ENCODE measurements around the gene IPO13.

IPO13 gene

DNA sequence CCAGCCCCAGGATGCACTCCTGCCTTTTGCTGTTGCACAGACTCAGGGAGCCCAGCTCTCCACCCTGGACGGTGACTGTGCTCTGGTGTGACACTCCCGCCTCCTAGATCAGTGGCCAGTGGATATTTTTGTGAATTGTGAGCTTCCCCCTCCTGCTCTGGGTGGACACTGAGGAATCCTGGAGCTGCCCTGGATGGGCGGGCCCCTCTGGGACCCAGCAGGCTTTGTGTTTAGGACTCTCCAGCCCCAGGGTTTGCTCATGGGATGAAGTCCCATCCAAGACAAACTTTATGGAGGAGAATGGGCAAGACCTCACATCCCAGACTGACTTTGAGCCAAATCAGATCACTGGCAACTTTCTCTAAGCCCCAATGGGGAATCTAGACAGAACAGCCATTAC, 68.5 kb downstream of the IPO13 start:
- no peak for DNase-seq

DNA sequence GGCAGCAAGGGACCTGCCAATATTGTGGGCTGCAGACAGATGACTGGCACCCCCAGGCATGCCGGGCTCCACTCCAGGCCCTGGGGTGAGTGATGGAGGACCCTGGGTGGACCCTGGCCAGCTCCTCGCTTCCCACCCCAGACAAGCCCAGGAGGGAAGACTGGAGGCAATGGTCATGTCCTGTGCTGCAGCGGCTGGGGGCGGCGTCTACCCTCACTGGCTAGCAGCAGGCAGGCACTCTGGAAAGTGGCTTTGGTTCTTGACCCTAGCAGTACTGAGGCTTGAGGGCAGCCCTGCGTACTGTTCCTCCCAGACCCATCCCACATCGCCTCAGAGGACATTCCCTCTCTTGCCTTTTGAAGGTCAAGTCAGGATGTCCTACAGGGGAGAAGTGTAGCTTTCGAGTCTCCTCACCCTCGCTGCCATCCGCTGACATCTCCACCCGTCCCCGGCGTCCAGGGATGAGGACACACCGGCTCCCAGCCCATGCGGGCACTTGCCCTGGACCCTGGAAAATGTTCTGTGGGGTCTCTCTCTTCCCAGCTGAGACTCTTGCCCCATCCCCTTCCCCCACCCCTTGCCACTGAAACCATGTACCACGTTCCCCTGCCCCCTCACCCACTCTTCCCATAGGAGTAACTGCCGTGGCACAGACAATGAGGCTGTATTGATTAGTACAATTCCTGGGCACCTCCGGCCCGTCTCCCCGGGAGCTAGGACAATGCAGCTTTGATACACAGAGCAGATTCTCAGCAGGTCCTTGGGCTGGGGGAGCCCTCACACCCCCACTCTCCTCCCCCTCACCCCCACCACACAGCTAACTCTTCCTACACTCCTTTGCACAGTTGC, 69.5 kb downstream of the IPO13 start:
- no peak for DNase-seq

DNA sequence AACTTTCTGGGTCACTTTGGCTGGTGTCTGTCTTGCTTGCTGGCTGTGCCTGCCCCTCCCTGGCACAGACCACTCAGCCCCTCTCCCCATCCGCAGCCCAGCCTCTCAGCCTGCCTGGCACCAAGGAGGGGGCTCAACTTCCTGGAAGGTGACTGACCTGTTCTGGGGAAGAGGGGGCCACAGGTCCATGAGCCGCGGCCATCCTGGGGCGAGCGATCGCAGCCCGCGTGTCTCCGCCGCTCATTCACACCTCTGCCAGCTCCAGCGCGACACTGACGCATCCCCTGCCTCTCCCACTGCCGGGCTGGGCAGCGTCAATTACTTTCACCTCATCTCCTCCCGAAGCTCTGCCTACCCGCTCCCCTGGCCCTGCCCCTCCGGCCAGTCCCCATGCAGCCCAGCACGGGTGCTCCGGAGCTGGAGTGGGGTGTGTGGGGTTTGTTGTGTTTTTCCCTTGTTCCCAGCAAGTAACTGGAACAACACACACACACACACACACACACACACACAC, 70.2 kb downstream of the IPO13 start:
- no peak for DNase-seq

Measured in activated CD4-positive, alpha-beta T cell treated with anti-CD3 and anti-CD28 coated beads for 48 hours (primary cell).